HCT116 (cell line): Measurements from ENCODE around the gene CDC42EP2. TPM values are rescaled to one million over a fixed set of nuclear protein-coding genes. Genes with fewer than 3 reads are reported as not detected.

Experiments
- ATAC-seq: fragments of 200-7000 bp; cut with Tn5 transposase; 2 replicates; pipeline ENCODE4 v1.9.1; 2020; ENCODE audit warnings: mild to moderate bottlenecking, moderate library complexity
- BruUV-seq: library from RNA; stranded (reverse); fragments of 400-500 nt; replicated peaks from 2 replicates; lab custom pipeline; 2021; lab: Mats Ljungman, UMichigan
- CTCF ChIA-PET: fragments of 300-600 bp; sonication (Branson Sonifier 250); formaldehyde crosslinking; loops from one replicate; lab custom pipeline; 2021; ENCODE audit warnings: antibody characterized with exemption; lab: Charles Lee
- POLR2A ChIA-PET: fragments of 300-600, 350-600 bp; sonication (Branson Sonifier 250); formaldehyde crosslinking; loops from one replicate; lab custom pipeline; 2021; ENCODE audit warnings: antibody characterized with exemption; lab: Charles Lee
- RAD21 ChIA-PET, 2 experiments: fragments of 300-600 bp; sonication (Branson Sonifier 250); formaldehyde crosslinking; loops; one replicate each; lab custom pipeline; 2023; ENCODE audit warnings: low total read pairs in 2 of 2; ENCODE audit not compliant: uncharacterized antibody in 2 of 2, unreplicated experiment in 2 of 2, low non-redundant PET in 1 of 2; lab: Charles Lee
- DNase-seq: peaks from one replicate; pipeline ENCODE4 v3.0.0-alpha.2; 2010; ENCODE audit warnings: low read depth, low spot score
- H2AFZ ChIP-seq: fragments of 200-600 bp; shearing (Covaris generic), sonication (generic); 2 replicates; pipeline ENCODE4 v1.6.1; 2017; ENCODE audit warnings: low read depth, mixed run types, mixed read lengths, antibody characterized with exemption, low read length; ENCODE audit not compliant: poor library complexity, severe bottlenecking
- H3K27ac ChIP-seq: 2 replicates; pipeline ENCODE4 v1.5.1; 2012; ENCODE audit warnings: low read depth, low read length
- H3K27me3 ChIP-seq: fragments of 200-600 bp; sonication (generic); 2 replicates; pipeline ENCODE4 v1.6.1; 2016; ENCODE audit warnings: mixed run types, low read length, mixed read lengths; ENCODE audit not compliant: insufficient read depth
- H3K36me3 ChIP-seq, 2 experiments: fragments of 200-500 bp in 1 of 2; fragments of 200-600 bp in 1 of 2; sonication (Bioruptor generic) in 1 of 2; sonication (generic) in 1 of 2; 2 replicates each; pipeline versions ENCODE4 v1.5.1 to v1.6.1; 2014 to 2016; ENCODE audit warnings: low read length in 2 of 2, inconsistent platforms in 1 of 2, mixed read lengths in 1 of 2, mixed run types in 1 of 2; ENCODE audit not compliant: insufficient read depth in 2 of 2, control insufficient read depth in 1 of 2
- H3K4me1 ChIP-seq, 2 experiments: fragments of 200-600 bp in 1 of 2; sonication (generic) in 1 of 2; 2 replicates each; pipeline versions ENCODE4 v1.5.1 to v1.6.1; 2012 to 2017; ENCODE audit warnings: low read length in 2 of 2, inconsistent platforms in 1 of 2, mild to moderate bottlenecking in 1 of 2, mixed read lengths in 1 of 2, mixed run types in 1 of 2, moderate library complexity in 1 of 2; ENCODE audit not compliant: insufficient read depth in 2 of 2, control insufficient read depth in 1 of 2
- H3K4me2 ChIP-seq: fragments of 200-600 bp; sonication (generic); 2 replicates; pipeline ENCODE4 v1.6.1; 2017; ENCODE audit warnings: mixed run types, low read length, mixed read lengths
- H3K4me3 ChIP-seq, 2 experiments: fragments of 200-600 bp in 1 of 2; sonication (generic) in 1 of 2; replicated peaks in 1 of 2; 2 replicates each; pipeline ENCODE4 v1.5.1; 2011 to 2016; ENCODE audit warnings: low read length in 2 of 2, control low read depth in 1 of 2, low read depth in 1 of 2, mild to moderate bottlenecking in 1 of 2, mixed read lengths in 1 of 2, mixed run types in 1 of 2
- H3K79me2 ChIP-seq: fragments of 200-600 bp; sonication (generic); 2 replicates; pipeline ENCODE4 v1.6.1; 2017; ENCODE audit warnings: mild to moderate bottlenecking, mixed run types, low read length, moderate library complexity, mixed read lengths; ENCODE audit not compliant: insufficient read depth
- H3K9ac ChIP-seq: fragments of 200-600 bp; sonication (generic); 2 replicates; pipeline ENCODE4 v1.6.1; 2016; ENCODE audit warnings: low read length, mixed read lengths
- H3K9me2 ChIP-seq: fragments of 200-600 bp; sonication (generic), shearing (Covaris generic); 2 replicates; pipeline ENCODE4 v1.6.1; 2017; ENCODE audit warnings: mixed run types, mild to moderate bottlenecking, moderate library complexity; ENCODE audit not compliant: insufficient read depth
- H3K9me3 ChIP-seq, 2 experiments: fragments of 200-500 bp in 1 of 2; fragments of 200-600 bp in 1 of 2; sonication (Bioruptor generic) in 1 of 2; sonication (generic) in 1 of 2; 2 replicates each; pipeline ENCODE4 v1.6.1; 2014 to 2017; ENCODE audit warnings: low read length in 2 of 2, mixed read lengths in 2 of 2, inconsistent platforms in 1 of 2, low read depth in 1 of 2, mild to moderate bottlenecking in 1 of 2, mixed run types in 1 of 2, moderate library complexity in 1 of 2; ENCODE audit not compliant: control insufficient read depth in 1 of 2, insufficient read depth in 1 of 2
- H4K20me1 ChIP-seq: fragments of 200-600 bp; sonication (generic), shearing (Covaris generic); 2 replicates; pipeline ENCODE4 v1.6.1; 2017; ENCODE audit warnings: mixed run types, mild to moderate bottlenecking, moderate library complexity; ENCODE audit not compliant: insufficient read depth
- CBX3 ChIP-seq: IDR thresholded peaks from 2 replicates; pipeline ENCODE4 v1.6.1; 2012; ENCODE audit warnings: low read depth
- CTCF ChIP-seq, 3 experiments: fragments of 200-600 bp in 1 of 3; sonication (generic) in 1 of 3; IDR thresholded peaks in 2 of 3; conservative IDR thresholded peaks in 1 of 3; 2 replicates each; pipeline ENCODE4 v1.5.1; 2012 to 2017; ENCODE audit warnings: low read depth in 2 of 3, low read length in 2 of 3, antibody characterized with exemption in 1 of 3, borderline replicate concordance in 1 of 3, control low read depth in 1 of 3, mild to moderate bottlenecking in 1 of 3, mixed read lengths in 1 of 3, mixed run types in 1 of 3, moderate library complexity in 1 of 3; ENCODE audit not compliant: insufficient read depth in 1 of 3
- EGR1 ChIP-seq: IDR thresholded peaks from 2 replicates; pipeline ENCODE4 v1.6.1; 2012; ENCODE audit warnings: low read depth
- EZH2 ChIP-seq: fragments of 200-600 bp; sonication (generic); IDR thresholded peaks from 2 replicates; pipeline ENCODE4 v1.6.1; 2017; ENCODE audit warnings: antibody characterized with exemption, mixed run types
- EZH2phosphoT487 ChIP-seq: fragments of 200-600 bp; IDR thresholded peaks from 2 replicates; pipeline ENCODE4 v1.6.1; 2018; ENCODE audit warnings: antibody characterized with exemption, borderline replicate concordance
- FOSL1 ChIP-seq: IDR thresholded peaks from 2 replicates; pipeline ENCODE4 v1.6.1; 2012; ENCODE audit warnings: low read depth
- JUND ChIP-seq: IDR thresholded peaks from 2 replicates; pipeline ENCODE4 v1.6.1; 2012
- POLR2A ChIP-seq: IDR thresholded peaks from 2 replicates; pipeline ENCODE4 v1.7.0; 2011; ENCODE audit warnings: borderline replicate concordance; ENCODE audit not compliant: insufficient read depth, insufficient read length; ENCODE audit errors: extremely low read depth
- POLR2AphosphoS5 ChIP-seq: IDR thresholded peaks from 2 replicates; pipeline ENCODE4 v1.6.1; 2011; ENCODE audit warnings: mild to moderate bottlenecking, low read depth, low read length, moderate library complexity
- REST ChIP-seq: IDR thresholded peaks from 2 replicates; pipeline ENCODE4 v1.6.1; 2012; ENCODE audit warnings: low read depth
- SIN3A ChIP-seq: IDR thresholded peaks from 2 replicates; pipeline ENCODE4 v1.6.1; 2012; ENCODE audit warnings: low read depth
- SP1 ChIP-seq: IDR thresholded peaks from 2 replicates; pipeline ENCODE4 v1.6.1; 2012; ENCODE audit warnings: low read depth
- SRF ChIP-seq: IDR thresholded peaks from 2 replicates; pipeline ENCODE4 v1.6.1; 2012; ENCODE audit warnings: low read depth
- TCF7L2 ChIP-seq: IDR thresholded peaks from 2 replicates; pipeline ENCODE4 v1.7.0; 2011; ENCODE audit warnings: borderline replicate concordance, inconsistent platforms; ENCODE audit not compliant: insufficient read depth, insufficient read length; ENCODE audit errors: extremely low read depth
- ZFX ChIP-seq: fragments of 450-650 bp; IDR thresholded peaks from 2 replicates; pipeline ENCODE4 v1.6.1; 2017
- intact Hi-C: fragments of 100-400 bp; cut with micrococcal nuclease; formaldehyde crosslinking; loops from 2 replicates; pipeline ENCODE4 v1.10.0; 2022
- total RNA-seq: library from RNA; stranded (reverse); gene quantifications from one replicate; pipeline ENCODE4 v1.2.1, GENCODE V29; 2021; ENCODE audit not compliant: unreplicated experiment
- TF ChIP-seq, protein P1 (sequence below): IDR thresholded peaks from 2 replicates; pipeline ENCODE4 v1.6.1; 2011; ENCODE audit warnings: mild to moderate bottlenecking, low read length, moderate library complexity; ENCODE audit not compliant: insufficient replicate concordance; ENCODE audit errors: extremely low read depth
- TF ChIP-seq, protein P2 (sequence below): IDR thresholded peaks from 2 replicates; pipeline ENCODE4 v1.6.1; 2012

CDC42EP2 gene
- total RNA-seq, 1 experiment from 2014 or later = 15.4 TPM

- TF ChIP-seq CTCF (IDR thresholded peaks at IDR 0.05 in 2 of 3, conservative IDR thresholded peaks at IDR 0.05 in 1 of 3; ENCODE audit: borderline replicate concordance in 1 of 3, insufficient read depth in 1 of 3, low read depth in 2 of 3, low read length in 2 of 3) (no peak), EZH2phosphoT487 (no peak), SP1 (no peak), TCF7L2 (no peak), SRF (no peak), REST (no peak), POLR2A (no peak), FOSL1 (no peak), CBX3 (no peak), ZFX (no peak), POLR2AphosphoS5 (no peak), EGR1 (no peak), SIN3A (no peak), JUND (no peak), EZH2 (no peak)
- TF ChIP-seq, protein P1, sequence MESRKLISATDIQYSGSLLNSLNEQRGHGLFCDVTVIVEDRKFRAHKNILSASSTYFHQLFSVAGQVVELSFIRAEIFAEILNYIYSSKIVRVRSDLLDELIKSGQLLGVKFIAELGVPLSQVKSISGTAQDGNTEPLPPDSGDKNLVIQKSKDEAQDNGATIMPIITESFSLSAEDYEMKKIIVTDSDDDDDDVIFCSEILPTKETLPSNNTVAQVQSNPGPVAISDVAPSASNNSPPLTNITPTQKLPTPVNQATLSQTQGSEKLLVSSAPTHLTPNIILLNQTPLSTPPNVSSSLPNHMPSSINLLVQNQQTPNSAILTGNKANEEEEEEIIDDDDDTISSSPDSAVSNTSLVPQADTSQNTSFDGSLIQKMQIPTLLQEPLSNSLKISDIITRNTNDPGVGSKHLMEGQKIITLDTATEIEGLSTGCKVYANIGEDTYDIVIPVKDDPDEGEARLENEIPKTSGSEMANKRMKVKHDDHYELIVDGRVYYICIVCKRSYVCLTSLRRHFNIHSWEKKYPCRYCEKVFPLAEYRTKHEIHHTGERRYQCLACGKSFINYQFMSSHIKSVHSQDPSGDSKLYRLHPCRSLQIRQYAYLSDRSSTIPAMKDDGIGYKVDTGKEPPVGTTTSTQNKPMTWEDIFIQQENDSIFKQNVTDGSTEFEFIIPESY = no peak
- TF ChIP-seq, protein P2, sequence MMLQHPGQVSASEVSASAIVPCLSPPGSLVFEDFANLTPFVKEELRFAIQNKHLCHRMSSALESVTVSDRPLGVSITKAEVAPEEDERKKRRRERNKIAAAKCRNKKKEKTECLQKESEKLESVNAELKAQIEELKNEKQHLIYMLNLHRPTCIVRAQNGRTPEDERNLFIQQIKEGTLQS = no peak
- H3K9me3 ChIP-seq = no peaks in the 10 kb centered on the region
- peak overlapping the region; percentile 69 for H3K4me2 ChIP-seq
- peaks cover 32 to 52% of the 10 kb centered on the region in 2 experiments for H3K4me1 ChIP-seq
- ATAC-seq (no peak), DNase-seq (no peak)
- peaks cover 7% of the 10 kb centered on the region; the same call in 1 of the 2 replicates for H3K79me2 ChIP-seq
- ChIA-PET RAD21 (interaction anchor here in 1 of 2 experiments (0.6 kb wide), 1 partner anchor 1011 kb away, joined by 3 read pairs; the partner anchor contains the start of gene YIF1A), POLR2A (interaction anchor here (1.6 to 3.2 kb wide), 2 partner anchors 37 to 51 kb away, joined by 4 to 20 read pairs; partner anchors contain the start of gene CDC42EP2), CTCF (interaction anchor here (0.6 to 7.1 kb wide), 4 partner anchors 12 to 232 kb away, joined by 3 to 202 read pairs (median 15); partner anchors contain the start of genes CDC42EP2 and DPF2)
- peaks cover 24 to 40% of the 10 kb centered on the region in 2 experiments for H3K36me3 ChIP-seq
- H4K20me1 ChIP-seq = no peaks in the 10 kb centered on the region
- H3K27ac ChIP-seq = peak overlapping the region; percentile 73
- H3K9me2 ChIP-seq = no peaks in the 10 kb centered on the region
- intact Hi-C loops = no loop called here
- H2AFZ ChIP-seq = no peak overlapping the region
- H3K9ac ChIP-seq = peak overlapping the region; percentile 55; the same call in 1 of the 2 replicates
- no peaks in the 10 kb centered on the region for H3K27me3 ChIP-seq
- H3K4me3 ChIP-seq = no peak overlapping the region
- BruUV-seq = no TSS peak
Measured at GRCh38 chr11:65278356-65278755, 36.3 kb upstream of the CDC42EP2 start.
